Measurements from ENCODE around the gene TMEM121. TPM values are rescaled to one million over a fixed set of nuclear protein-coding genes. Genes with fewer than 3 reads are reported as not detected.

The TMEM121 gene
- 25.4 TPM for total RNA-seq

DNA sequence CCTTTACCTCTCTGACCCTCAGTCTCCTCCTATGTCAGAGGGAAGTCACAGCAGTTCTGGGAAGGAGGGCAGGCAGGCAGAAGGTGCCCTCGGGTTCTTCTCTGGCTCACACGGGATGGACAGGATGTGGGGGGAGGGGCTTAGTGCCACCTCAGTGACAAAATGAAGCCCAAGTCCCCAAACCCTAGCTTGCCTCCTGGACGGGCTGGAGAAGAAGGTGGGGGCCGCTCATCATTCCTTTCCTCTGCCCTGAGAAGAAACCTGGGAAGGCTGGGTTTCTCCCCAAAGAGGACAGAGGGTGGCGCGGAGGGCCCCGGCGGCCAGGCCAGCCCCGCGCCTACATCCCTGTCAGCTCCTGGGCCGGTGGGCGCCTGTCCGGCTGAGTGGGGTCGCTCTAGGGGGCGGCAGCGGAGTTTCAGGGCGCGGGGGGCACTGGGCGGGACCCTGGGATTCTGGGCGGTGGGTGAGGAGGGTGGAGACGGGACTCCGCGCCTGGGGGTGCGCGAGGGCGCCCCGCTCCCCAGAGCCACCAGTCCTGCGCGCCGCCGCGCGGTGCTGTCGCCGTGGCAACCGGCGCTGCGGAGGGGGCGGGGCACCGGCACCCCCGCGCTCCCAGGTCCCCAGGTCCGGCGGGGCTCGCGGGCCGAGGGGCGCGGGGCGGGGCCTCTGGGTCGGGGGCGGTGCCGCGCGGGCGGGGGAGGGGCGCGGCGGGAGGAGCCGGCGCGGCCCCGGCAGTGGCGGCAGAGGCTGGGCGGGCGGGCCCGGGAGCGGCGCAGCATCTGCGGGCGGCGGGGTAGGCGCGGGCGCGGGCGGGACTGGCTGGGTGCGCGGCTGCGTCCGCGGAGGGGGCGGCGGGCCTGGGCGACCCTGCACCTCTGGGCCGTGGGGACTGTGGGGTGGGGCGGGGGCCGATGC is at the start of gene TMEM121:
TSS of gene TMEM121 (plus strand) at position 723 of the 915 bp plus-strand sequence. CDS start 2,252 bp downstream, outside the sequence.

DNA sequence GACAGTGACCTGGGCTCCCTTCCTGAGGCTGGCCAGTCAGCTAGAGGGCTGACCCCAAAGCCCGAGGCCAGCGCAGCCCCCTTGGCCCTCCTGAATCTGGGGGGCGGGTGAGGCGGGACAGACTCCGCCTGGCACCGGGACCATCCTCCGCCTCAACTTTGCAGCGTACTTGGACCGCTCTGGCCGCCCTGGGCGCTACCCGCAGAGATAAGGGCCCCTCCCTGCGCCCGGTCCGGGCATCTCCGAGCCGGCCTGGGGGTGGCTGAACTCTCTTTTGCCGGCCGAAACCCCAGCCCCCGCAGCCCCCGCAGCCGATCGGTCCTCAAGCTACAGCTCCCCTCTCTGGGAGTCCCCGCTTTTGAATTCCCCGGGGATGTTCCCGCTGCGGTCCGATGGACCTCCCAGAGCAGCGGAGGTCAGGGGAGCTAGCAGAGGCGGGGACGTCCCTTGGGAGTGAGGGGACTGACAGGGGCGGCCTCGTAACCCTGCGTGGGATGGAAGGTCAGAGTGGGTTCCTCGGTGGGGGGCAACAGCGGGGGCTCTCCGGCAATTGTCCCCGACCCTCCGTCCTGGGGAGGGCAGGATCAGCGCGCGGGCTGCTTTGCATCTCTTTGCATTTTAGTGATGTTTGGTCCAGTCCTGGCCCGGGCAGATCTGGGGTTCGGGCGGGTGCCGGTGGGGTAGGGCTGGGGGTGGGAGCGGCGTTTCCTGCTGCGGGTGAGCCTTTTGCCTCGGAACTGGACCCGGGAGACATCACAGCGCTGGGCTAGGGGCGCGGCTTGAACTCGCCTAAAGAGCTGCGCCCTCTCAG is 40.0 kb upstream of the TMEM121 start, which contains the start of gene CRIP1:
TSS of gene CRIP1 (plus strand) at position 724 of the 811 bp plus-strand sequence. CDS start 374 bp downstream, outside the sequence.

DNA sequence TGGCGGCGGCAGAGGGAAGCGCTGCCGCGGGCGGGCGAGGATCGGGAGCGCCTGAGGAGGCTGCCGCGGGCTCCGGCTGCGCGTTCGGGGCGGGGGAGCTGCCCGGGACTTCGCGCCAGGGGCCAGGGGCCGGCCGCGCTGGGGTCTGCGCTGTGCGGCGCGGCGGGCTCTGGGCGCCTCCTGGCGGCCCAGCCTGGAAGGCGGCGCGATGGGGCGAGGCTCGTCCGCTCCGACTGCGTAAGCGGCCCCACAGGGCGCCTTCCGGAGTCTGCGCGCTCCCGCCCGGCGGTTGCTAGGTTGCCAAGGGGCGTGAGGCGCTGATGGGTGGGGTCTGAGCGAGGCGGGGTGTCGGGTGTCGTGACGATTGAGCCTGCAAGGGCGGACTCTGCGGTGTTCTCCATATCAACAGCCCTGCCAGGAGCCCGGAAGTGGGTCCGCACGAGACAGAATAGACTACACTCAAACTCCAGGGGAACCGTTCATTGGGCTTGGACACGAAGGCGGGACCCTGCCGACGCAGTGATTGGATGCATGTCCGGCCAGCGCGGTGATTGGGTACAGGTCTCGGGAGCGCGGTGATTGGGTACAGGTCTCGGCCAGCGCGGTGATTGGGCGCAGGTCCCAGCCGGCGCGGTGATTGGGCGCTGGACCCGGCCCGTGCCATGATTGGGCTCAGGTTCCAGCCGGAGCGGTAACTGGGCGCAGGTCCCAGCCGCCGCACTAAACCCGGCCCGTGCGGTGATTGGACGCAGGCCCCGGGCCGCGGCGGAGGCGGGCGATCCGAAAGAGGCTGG is 35.6 kb upstream of the TMEM121 start, which contains the start of gene TEDC1:
TSS of gene TEDC1 (plus strand) at position 675 of the 794 bp plus-strand sequence. CDS start 130 bp downstream, outside the sequence.

Other genes starting within 250 kb of the TMEM121 start
- 74.0 TPM for gene BRF1, start 225.6 kb upstream of the TMEM121 start, total RNA-seq
- gene PACS2, start 211.8 kb upstream of the TMEM121 start, total RNA-seq, result 98.5 TPM
- gene TEX22, start 128.0 kb upstream of the TMEM121 start, total RNA-seq, result 0.46 TPM
- 49.4 TPM for gene MTA1, start 106.8 kb upstream of the TMEM121 start, total RNA-seq
- gene CRIP2, start 51.8 kb upstream of the TMEM121 start, total RNA-seq, result 106 TPM
- gene CRIP1, start 39.7 kb upstream of the TMEM121 start, total RNA-seq, result 2.3 TPM
- 7.8 TPM for gene TEDC1, start 35.3 kb upstream of the TMEM121 start, total RNA-seq

Measured in diencephalon (tissue), 1 donor.